ENCODE data around the gene PRAMEF14.
"Not testable (repeated sequence)": the region's sequence is repeated elsewhere in the genome, so short reads cannot be mapped to it uniquely, and the experiment has no call there.

The PRAMEF14 gene

GRCh38 chr1:13368544-13368943 lies 21.6 kb upstream of the PRAMEF14 start:
- H3K4me1 ChIP-seq (ENCODE audit: control extremely low read depth in 1 of 4, control insufficient read depth in 4 of 4, insufficient read depth in 4 of 4, low read length in 3 of 4); CTCF ChIA-PET; H3K36me3 ChIP-seq (ENCODE audit: control insufficient read depth in 4 of 4, insufficient read depth in 4 of 4, low read length in 3 of 4); POLR2A ChIA-PET; H3K4me3 ChIP-seq (ENCODE audit: control insufficient read depth in 1 of 7, extremely low read depth in 1 of 7, insufficient read depth in 4 of 7, low read depth in 2 of 7, low read length in 6 of 7); H3K27me3 ChIP-seq (replicated peaks in 2 of 5; ENCODE audit: control insufficient read depth in 4 of 5, insufficient read depth in 5 of 5, low read length in 4 of 5); H3K9me3 ChIP-seq (ENCODE audit: control extremely low read depth in 1 of 5, control insufficient read depth in 4 of 5, insufficient read depth in 2 of 5, low read depth in 1 of 5, low read length in 4 of 5); H3K27ac ChIP-seq (ENCODE audit: insufficient read depth in 1 of 2, low read depth in 1 of 2, low read length in 2 of 2, poor library complexity in 1 of 2, severe bottlenecking in 2 of 2): not testable (repeated sequence)
- DNase-seq, result peak; percentile 25 to 37 (median 32)
- WGBS (ENCODE audit: insufficient coverage), result 82% methylated on average over 2 of the region's 4 CpGs

DNA sequence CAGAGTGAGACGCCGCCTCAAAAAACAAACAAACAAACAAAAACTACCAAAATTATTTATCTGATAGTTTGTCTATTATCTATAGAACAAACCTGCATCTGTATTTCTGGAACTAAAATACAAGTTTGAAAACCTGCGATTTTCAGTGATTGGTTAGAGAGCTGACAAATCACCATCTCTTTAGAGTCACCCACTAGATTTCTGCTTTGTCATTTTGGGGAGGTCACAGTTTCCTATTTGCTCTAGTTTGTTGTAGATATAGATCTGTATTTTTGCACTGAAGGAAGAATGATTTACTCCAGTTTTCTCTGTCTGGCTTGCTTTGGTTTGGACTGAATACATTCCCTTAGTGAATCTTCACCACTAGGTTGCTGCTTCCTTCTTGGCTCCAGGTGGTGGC lies 19.6 kb upstream of the PRAMEF14 start:
- H3K4me1 ChIP-seq (ENCODE audit: control extremely low read depth in 1 of 4, control insufficient read depth in 4 of 4, insufficient read depth in 4 of 4, low read length in 3 of 4); H3K36me3 ChIP-seq (ENCODE audit: control insufficient read depth in 4 of 4, insufficient read depth in 4 of 4, low read length in 3 of 4); CTCF ChIA-PET; H3K9me3 ChIP-seq (ENCODE audit: control extremely low read depth in 1 of 5, control insufficient read depth in 4 of 5, insufficient read depth in 2 of 5, low read depth in 1 of 5, low read length in 4 of 5); POLR2A ChIA-PET; H3K27me3 ChIP-seq (replicated peaks in 2 of 5; ENCODE audit: control insufficient read depth in 4 of 5, insufficient read depth in 5 of 5, low read length in 4 of 5); H3K4me3 ChIP-seq (ENCODE audit: control insufficient read depth in 1 of 7, extremely low read depth in 1 of 7, insufficient read depth in 4 of 7, low read depth in 2 of 7, low read length in 6 of 7); H3K27ac ChIP-seq (ENCODE audit: insufficient read depth in 1 of 2, low read depth in 1 of 2, low read length in 2 of 2, poor library complexity in 1 of 2, severe bottlenecking in 2 of 2): not testable (repeated sequence)
- DNase-seq, result peak; percentile 45 to 85 (median 74)
- no CpG with 5 or more reads among the region's 3 CpGs for WGBS (ENCODE audit: insufficient coverage)

DNA sequence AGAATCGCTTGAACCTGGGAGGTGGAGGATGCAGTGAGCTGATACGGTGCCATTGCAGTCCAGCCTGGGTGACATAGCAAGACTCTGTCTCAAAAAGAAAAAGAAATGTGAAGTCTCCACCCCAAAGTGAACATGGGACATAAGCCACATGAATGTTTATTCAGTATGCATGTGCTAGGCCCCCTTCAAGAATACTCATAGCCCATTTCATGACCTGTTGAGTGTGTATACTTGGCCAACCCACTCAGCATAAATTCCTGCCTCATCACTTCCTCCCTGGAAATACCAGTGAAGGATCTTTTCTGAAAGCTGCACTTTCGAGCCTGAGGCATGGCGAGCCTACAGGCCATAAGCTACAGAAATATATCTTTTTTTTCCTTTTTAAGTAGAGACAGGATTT lies 18.0 kb upstream of the PRAMEF14 start:
- CTCF ChIA-PET; H3K9me3 ChIP-seq (ENCODE audit: control extremely low read depth in 1 of 5, control insufficient read depth in 4 of 5, insufficient read depth in 2 of 5, low read depth in 1 of 5, low read length in 4 of 5); H3K4me3 ChIP-seq (ENCODE audit: control insufficient read depth in 1 of 7, extremely low read depth in 1 of 7, insufficient read depth in 4 of 7, low read depth in 2 of 7, low read length in 6 of 7); H3K27me3 ChIP-seq (replicated peaks in 2 of 5; ENCODE audit: control insufficient read depth in 4 of 5, insufficient read depth in 5 of 5, low read length in 4 of 5); H3K36me3 ChIP-seq (ENCODE audit: control insufficient read depth in 4 of 4, insufficient read depth in 4 of 4, low read length in 3 of 4); H3K4me1 ChIP-seq (ENCODE audit: control extremely low read depth in 1 of 4, control insufficient read depth in 4 of 4, insufficient read depth in 4 of 4, low read length in 3 of 4); POLR2A ChIA-PET; H3K27ac ChIP-seq (ENCODE audit: insufficient read depth in 1 of 2, low read depth in 1 of 2, low read length in 2 of 2, poor library complexity in 1 of 2, severe bottlenecking in 2 of 2); DNase-seq: not testable (repeated sequence)
- no CpG with 5 or more reads among the region's 4 CpGs for WGBS (ENCODE audit: insufficient coverage)

DNA sequence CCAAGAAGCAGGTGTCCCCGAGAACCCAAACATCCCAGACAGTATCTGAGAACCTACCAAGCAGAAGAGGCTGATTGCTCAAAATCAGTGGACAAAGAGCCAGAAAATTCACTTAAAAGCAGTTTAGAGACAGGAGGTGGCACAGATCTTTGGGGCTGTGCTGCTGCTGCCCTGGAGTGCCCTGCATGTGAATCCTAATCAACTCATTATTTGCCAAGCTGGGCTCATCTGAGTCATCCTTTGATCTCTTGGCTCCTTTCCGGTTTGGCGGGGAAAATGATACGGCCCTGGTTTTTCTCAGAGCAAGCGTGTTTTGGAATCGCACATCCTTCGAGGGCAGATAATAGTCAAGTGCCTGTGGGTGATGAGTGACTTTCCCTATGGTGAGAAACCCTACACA lies 15.4 kb upstream of the PRAMEF14 start:
- H3K4me1 ChIP-seq (ENCODE audit: control extremely low read depth in 1 of 4, control insufficient read depth in 4 of 4, insufficient read depth in 4 of 4, low read length in 3 of 4); POLR2A ChIA-PET; H3K9me3 ChIP-seq (ENCODE audit: control extremely low read depth in 1 of 5, control insufficient read depth in 4 of 5, insufficient read depth in 2 of 5, low read depth in 1 of 5, low read length in 4 of 5); H3K4me3 ChIP-seq (ENCODE audit: control insufficient read depth in 1 of 7, extremely low read depth in 1 of 7, insufficient read depth in 4 of 7, low read depth in 2 of 7, low read length in 6 of 7); H3K27me3 ChIP-seq (replicated peaks in 2 of 5; ENCODE audit: control insufficient read depth in 4 of 5, insufficient read depth in 5 of 5, low read length in 4 of 5); H3K27ac ChIP-seq (ENCODE audit: insufficient read depth in 1 of 2, low read depth in 1 of 2, low read length in 2 of 2, poor library complexity in 1 of 2, severe bottlenecking in 2 of 2); DNase-seq; CTCF ChIA-PET; H3K36me3 ChIP-seq (ENCODE audit: control insufficient read depth in 4 of 4, insufficient read depth in 4 of 4, low read length in 3 of 4): not testable (repeated sequence)
- WGBS (ENCODE audit: insufficient coverage), result no CpG with 5 or more reads among the region's 7 CpGs

DNA sequence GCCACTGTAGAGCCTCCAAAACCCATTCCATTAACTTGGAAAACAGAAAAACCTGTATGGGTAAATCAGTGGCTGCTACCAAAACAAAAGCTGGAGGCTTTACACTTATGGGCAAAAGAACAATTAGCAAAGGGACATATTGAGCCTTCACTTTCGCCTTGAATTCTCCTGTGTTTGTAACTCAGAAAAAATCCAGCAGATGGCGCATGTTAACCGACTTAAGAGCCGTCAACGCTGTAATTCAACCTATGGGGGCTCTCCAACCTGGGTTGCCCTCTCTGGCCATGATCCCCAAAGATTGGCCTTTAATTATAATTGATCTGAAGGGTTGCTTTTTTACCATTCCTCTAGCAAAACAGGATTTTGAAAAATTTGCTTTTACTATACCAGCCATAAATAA lies 9.8 kb upstream of the PRAMEF14 start:
- 0% methylated on average over 4 of the region's 5 CpGs for WGBS (ENCODE audit: insufficient coverage)
- CTCF ChIA-PET, result not testable (repeated sequence)
- DNase-seq, result peak; percentile 73 to 83 (median 82)

DNA sequence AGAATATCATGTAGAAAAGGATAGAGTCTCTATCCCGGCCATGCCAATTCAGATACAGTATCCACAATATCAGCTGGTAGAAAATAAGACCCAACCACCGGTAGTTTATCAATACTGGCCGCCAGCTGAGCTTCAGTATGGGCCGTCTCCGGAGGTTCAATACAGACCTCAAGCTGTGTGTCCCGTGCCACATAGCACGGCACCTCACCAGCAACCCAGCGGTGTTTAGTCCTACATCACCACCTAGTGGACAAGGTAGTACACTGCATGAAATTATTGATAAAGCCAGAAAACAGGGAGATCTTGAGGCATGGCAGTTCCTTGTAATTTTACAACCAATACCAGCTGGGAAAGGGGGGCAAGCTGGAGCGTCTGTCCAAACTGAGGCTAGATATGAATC lies 7.5 kb upstream of the PRAMEF14 start:
- H3K4me1 ChIP-seq (ENCODE audit: control extremely low read depth in 1 of 4, control insufficient read depth in 4 of 4, insufficient read depth in 4 of 4, low read length in 3 of 4); H3K27me3 ChIP-seq (replicated peaks in 2 of 5; ENCODE audit: control insufficient read depth in 4 of 5, insufficient read depth in 5 of 5, low read length in 4 of 5); H3K9me3 ChIP-seq (ENCODE audit: control extremely low read depth in 1 of 5, control insufficient read depth in 4 of 5, insufficient read depth in 2 of 5, low read depth in 1 of 5, low read length in 4 of 5); CTCF ChIA-PET; H3K4me3 ChIP-seq (ENCODE audit: control insufficient read depth in 1 of 7, extremely low read depth in 1 of 7, insufficient read depth in 4 of 7, low read depth in 2 of 7, low read length in 6 of 7); POLR2A ChIA-PET; H3K27ac ChIP-seq (ENCODE audit: insufficient read depth in 1 of 2, low read depth in 1 of 2, low read length in 2 of 2, poor library complexity in 1 of 2, severe bottlenecking in 2 of 2); H3K36me3 ChIP-seq (ENCODE audit: control insufficient read depth in 4 of 4, insufficient read depth in 4 of 4, low read length in 3 of 4); DNase-seq: not testable (repeated sequence)
- WGBS (ENCODE audit: insufficient coverage), result no CpG with 5 or more reads among the region's 9 CpGs

More for the DNA sequence above, 9.8 kb upstream of the PRAMEF14 start:
- POLR2A ChIA-PET; H3K4me1 ChIP-seq (ENCODE audit: control extremely low read depth in 1 of 4, control insufficient read depth in 4 of 4, insufficient read depth in 4 of 4, low read length in 3 of 4); H3K9me3 ChIP-seq (ENCODE audit: control extremely low read depth in 1 of 5, control insufficient read depth in 4 of 5, insufficient read depth in 2 of 5, low read depth in 1 of 5, low read length in 4 of 5); H3K4me3 ChIP-seq (ENCODE audit: control insufficient read depth in 1 of 7, extremely low read depth in 1 of 7, insufficient read depth in 4 of 7, low read depth in 2 of 7, low read length in 6 of 7); H3K36me3 ChIP-seq (ENCODE audit: control insufficient read depth in 4 of 4, insufficient read depth in 4 of 4, low read length in 3 of 4); H3K27me3 ChIP-seq (replicated peaks in 2 of 5; ENCODE audit: control insufficient read depth in 4 of 5, insufficient read depth in 5 of 5, low read length in 4 of 5); H3K27ac ChIP-seq (ENCODE audit: insufficient read depth in 1 of 2, low read depth in 1 of 2, low read length in 2 of 2, poor library complexity in 1 of 2, severe bottlenecking in 2 of 2): not testable (repeated sequence)

DNA sequence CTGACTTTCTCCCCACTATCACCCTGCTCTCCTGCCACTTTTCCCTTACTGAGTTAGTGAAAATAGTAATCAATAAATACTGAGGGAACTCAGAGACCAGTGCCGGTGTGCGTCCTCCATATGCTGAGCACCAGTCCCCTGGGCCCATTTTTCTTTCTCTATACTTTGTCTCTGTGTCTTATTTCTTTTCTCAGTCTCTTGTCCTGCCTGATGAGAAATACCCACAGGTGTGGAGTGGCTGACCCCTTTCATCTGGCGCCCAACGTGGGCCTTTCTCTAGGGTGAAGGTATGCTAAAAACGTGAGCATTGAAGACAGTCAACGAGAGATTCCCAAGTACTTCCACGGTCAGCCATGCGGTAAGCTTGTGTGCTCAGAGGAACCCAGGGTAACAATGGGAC lies 6.5 kb upstream of the PRAMEF14 start:
- H3K4me1 ChIP-seq (ENCODE audit: control extremely low read depth in 1 of 4, control insufficient read depth in 4 of 4, insufficient read depth in 4 of 4, low read length in 3 of 4); H3K36me3 ChIP-seq (ENCODE audit: control insufficient read depth in 4 of 4, insufficient read depth in 4 of 4, low read length in 3 of 4); DNase-seq; H3K9me3 ChIP-seq (ENCODE audit: control extremely low read depth in 1 of 5, control insufficient read depth in 4 of 5, insufficient read depth in 2 of 5, low read depth in 1 of 5, low read length in 4 of 5); H3K27ac ChIP-seq (ENCODE audit: insufficient read depth in 1 of 2, low read depth in 1 of 2, low read length in 2 of 2, poor library complexity in 1 of 2, severe bottlenecking in 2 of 2); POLR2A ChIA-PET; H3K4me3 ChIP-seq (ENCODE audit: control insufficient read depth in 1 of 7, extremely low read depth in 1 of 7, insufficient read depth in 4 of 7, low read depth in 2 of 7, low read length in 6 of 7); H3K27me3 ChIP-seq (replicated peaks in 2 of 5; ENCODE audit: control insufficient read depth in 4 of 5, insufficient read depth in 5 of 5, low read length in 4 of 5); CTCF ChIA-PET: not testable (repeated sequence)
- WGBS (ENCODE audit: insufficient coverage), result no CpG with 5 or more reads among the region's 8 CpGs

DNA sequence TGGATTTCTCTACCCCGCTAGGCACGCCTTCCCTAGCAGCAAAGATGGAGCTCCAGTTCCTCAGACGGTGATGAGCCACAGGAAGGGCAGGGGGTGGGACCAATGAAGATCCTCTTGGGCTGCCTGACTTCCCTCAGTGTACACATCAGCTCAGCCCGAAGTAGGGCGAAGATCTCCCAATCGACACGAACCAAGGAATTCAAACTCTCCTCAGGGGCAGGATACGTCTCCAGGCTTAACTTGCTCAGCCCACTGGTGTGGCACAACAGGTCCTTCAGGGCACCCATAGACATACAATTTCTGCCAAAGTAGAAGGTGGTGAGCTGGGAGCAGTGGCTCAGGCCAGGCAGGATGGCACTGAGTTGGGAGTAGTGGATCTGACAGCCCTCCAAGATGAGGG lies 4.4 kb downstream of the PRAMEF14 start:
- H3K27me3 ChIP-seq (replicated peaks in 2 of 5; ENCODE audit: control insufficient read depth in 4 of 5, insufficient read depth in 5 of 5, low read length in 4 of 5); H3K4me3 ChIP-seq (ENCODE audit: control insufficient read depth in 1 of 7, extremely low read depth in 1 of 7, insufficient read depth in 4 of 7, low read depth in 2 of 7, low read length in 6 of 7); H3K36me3 ChIP-seq (ENCODE audit: control insufficient read depth in 4 of 4, insufficient read depth in 4 of 4, low read length in 3 of 4); H3K27ac ChIP-seq (ENCODE audit: insufficient read depth in 1 of 2, low read depth in 1 of 2, low read length in 2 of 2, poor library complexity in 1 of 2, severe bottlenecking in 2 of 2); H3K9me3 ChIP-seq (ENCODE audit: control extremely low read depth in 1 of 5, control insufficient read depth in 4 of 5, insufficient read depth in 2 of 5, low read depth in 1 of 5, low read length in 4 of 5); H3K4me1 ChIP-seq (ENCODE audit: control extremely low read depth in 1 of 4, control insufficient read depth in 4 of 4, insufficient read depth in 4 of 4, low read length in 3 of 4); DNase-seq; POLR2A ChIA-PET; CTCF ChIA-PET: not testable (repeated sequence)
- WGBS (ENCODE audit: insufficient coverage), result 100% methylated on average over 1 of the region's 8 CpGs
